ENCODE measurements around the gene EIF4EBP3. TPM values are rescaled to one million over a fixed set of nuclear protein-coding genes. Genes with fewer than 3 reads are reported as not detected.

The EIF4EBP3 gene
- total RNA-seq, 2 donors from 2014 or later = 13.5 to 13.8 TPM

DNA sequence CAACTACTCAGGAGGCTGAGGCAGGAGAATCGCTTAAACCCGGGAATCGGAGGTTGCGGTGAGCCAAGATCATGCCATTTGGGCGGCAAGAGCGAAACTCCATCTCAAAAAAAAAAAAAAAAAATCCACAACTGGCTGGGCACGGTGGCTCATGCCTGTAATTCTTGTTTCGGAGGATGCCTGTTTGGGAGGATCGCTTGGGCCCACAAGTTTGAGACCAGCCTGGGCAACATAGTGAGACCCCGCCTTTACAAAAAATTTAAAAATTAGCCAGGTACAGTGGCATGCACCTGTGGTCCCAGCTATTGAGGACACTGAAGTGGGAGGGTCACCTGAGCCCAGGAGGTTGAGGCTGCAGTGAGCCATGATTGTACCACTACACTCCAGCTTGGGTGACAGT lies 1.9 kb upstream of the EIF4EBP3 start:
- TF ChIP-seq, protein P1, sequence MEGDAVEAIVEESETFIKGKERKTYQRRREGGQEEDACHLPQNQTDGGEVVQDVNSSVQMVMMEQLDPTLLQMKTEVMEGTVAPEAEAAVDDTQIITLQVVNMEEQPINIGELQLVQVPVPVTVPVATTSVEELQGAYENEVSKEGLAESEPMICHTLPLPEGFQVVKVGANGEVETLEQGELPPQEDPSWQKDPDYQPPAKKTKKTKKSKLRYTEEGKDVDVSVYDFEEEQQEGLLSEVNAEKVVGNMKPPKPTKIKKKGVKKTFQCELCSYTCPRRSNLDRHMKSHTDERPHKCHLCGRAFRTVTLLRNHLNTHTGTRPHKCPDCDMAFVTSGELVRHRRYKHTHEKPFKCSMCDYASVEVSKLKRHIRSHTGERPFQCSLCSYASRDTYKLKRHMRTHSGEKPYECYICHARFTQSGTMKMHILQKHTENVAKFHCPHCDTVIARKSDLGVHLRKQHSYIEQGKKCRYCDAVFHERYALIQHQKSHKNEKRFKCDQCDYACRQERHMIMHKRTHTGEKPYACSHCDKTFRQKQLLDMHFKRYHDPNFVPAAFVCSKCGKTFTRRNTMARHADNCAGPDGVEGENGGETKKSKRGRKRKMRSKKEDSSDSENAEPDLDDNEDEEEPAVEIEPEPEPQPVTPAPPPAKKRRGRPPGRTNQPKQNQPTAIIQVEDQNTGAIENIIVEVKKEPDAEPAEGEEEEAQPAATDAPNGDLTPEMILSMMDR (IDR thresholded peaks at IDR 0.05) = no peak
- H3K36me3 ChIP-seq = peaks cover 3% of the 10 kb centered on the region
- no peak overlapping the region for H3K9ac ChIP-seq (ENCODE audit: low read depth in 2 of 2, low read length in 2 of 2)

GRCh38 chr5:140546851-140547507 lies 483 bp upstream of the EIF4EBP3 start:
- intact Hi-C loops (cut with DNase I) = loop anchor here (10.0 kb wide), 2 partner anchors 158 to 172 kb away; partner anchors contain the start of gene ZMAT2
- Histone ChIP-seq H3K4me1 (peaks cover 22% of the 10 kb centered on the region), H3K9ac (ENCODE audit: low read depth in 2 of 2, low read length in 2 of 2) (peak overlapping the region; percentile 46 to 89)

More for the DNA sequence above, 1.9 kb upstream of the EIF4EBP3 start:
- no peaks in the 10 kb centered on the region for H3K27me3 ChIP-seq
- peaks cover 22% of the 10 kb centered on the region for H3K4me1 ChIP-seq
- intact Hi-C loops (cut with DNase I) = loop anchor here (10.0 kb wide), 2 partner anchors 159 to 171 kb away; partner anchors contain the start of gene ZMAT2
- DNase-seq = no peak
- no peaks in the 10 kb centered on the region for H3K9me3 ChIP-seq
- no peak overlapping the region for H3K4me3 ChIP-seq
- no peak overlapping the region for H3K27ac ChIP-seq

GRCh38 chr5:140548300-140548688 lies 832 bp downstream of the EIF4EBP3 start:
- peaks cover 22% of the 10 kb centered on the region for H3K4me1 ChIP-seq

More at GRCh38 chr5:140546851-140547507, 483 bp upstream of the EIF4EBP3 start:
- TF ChIP-seq, protein P1 (IDR thresholded peaks at IDR 0.05) = no peak
- Histone ChIP-seq H3K4me3 (no peak overlapping the region), H3K36me3 (peaks cover 12% of the 10 kb centered on the region), H3K27me3 (no peaks in the 10 kb centered on the region), H3K27ac (peak overlapping the region; percentile 93), H3K9me3 (no peaks in the 10 kb centered on the region)
- DNase-seq = peak; percentile 41

GRCh38 chr5:140548791-140549190 lies 1.3 kb downstream of the EIF4EBP3 start:
- no peaks in the 10 kb centered on the region for H3K27me3 ChIP-seq
- no peaks in the 10 kb centered on the region for H3K9me3 ChIP-seq
- no peak overlapping the region for H3K4me3 ChIP-seq
- H3K36me3 ChIP-seq = peaks cover 13% of the 10 kb centered on the region
- intact Hi-C loops (cut with DNase I) = loop anchor here (10.0 kb wide), 2 partner anchors 156 to 174 kb away; partner anchors contain the start of gene ZMAT2
- peak overlapping the region; percentile 31 to 89 for H3K9ac ChIP-seq (ENCODE audit: low read depth in 2 of 2, low read length in 2 of 2)
- peaks cover 22% of the 10 kb centered on the region for H3K4me1 ChIP-seq
- peak overlapping the region; percentile 93 for H3K27ac ChIP-seq
- TF ChIP-seq, protein P1 (IDR thresholded peaks at IDR 0.05) = no peak
- DNase-seq = no peak

More at GRCh38 chr5:140548300-140548688, 832 bp downstream of the EIF4EBP3 start:
- intact Hi-C loops (cut with DNase I) = loop anchor here (10.0 kb wide), 2 partner anchors 157 to 173 kb away; partner anchors contain the start of gene ZMAT2
- peak; percentile 81 for DNase-seq
- TF ChIP-seq, protein P1 (IDR thresholded peaks at IDR 0.05) = no peak
- Histone ChIP-seq H3K27ac (peak overlapping the region; percentile 93), H3K36me3 (peaks cover 13% of the 10 kb centered on the region), H3K9ac (ENCODE audit: low read depth in 2 of 2, low read length in 2 of 2) (peak overlapping the region; percentile 75 to 89), H3K4me3 (peak overlapping the region; percentile 32), H3K9me3 (no peaks in the 10 kb centered on the region), H3K27me3 (no peaks in the 10 kb centered on the region)

GRCh38 chr5:140549237-140550144 lies 2.0 kb downstream of the EIF4EBP3 start:
- Histone ChIP-seq H3K9ac (ENCODE audit: low read depth in 2 of 2, low read length in 2 of 2) (peak overlapping the region in 1 of 2 donors; percentile 89), H3K4me3 (no peak overlapping the region), H3K9me3 (no peaks in the 10 kb centered on the region), H3K27ac (peak overlapping the region; percentile 93), H3K36me3 (peaks cover 13% of the 10 kb centered on the region), H3K27me3 (no peaks in the 10 kb centered on the region), H3K4me1 (peaks cover 22% of the 10 kb centered on the region)
- peak; percentile 73 for DNase-seq
- intact Hi-C loops (cut with DNase I) = loop anchor here (10.0 kb wide), 2 partner anchors 155 to 175 kb away; partner anchors contain the start of gene ZMAT2
- TF ChIP-seq, protein P1 (IDR thresholded peaks at IDR 0.05) = no peak
